ENCODE measurements around the gene CBR4.

CBR4 gene

DNA sequence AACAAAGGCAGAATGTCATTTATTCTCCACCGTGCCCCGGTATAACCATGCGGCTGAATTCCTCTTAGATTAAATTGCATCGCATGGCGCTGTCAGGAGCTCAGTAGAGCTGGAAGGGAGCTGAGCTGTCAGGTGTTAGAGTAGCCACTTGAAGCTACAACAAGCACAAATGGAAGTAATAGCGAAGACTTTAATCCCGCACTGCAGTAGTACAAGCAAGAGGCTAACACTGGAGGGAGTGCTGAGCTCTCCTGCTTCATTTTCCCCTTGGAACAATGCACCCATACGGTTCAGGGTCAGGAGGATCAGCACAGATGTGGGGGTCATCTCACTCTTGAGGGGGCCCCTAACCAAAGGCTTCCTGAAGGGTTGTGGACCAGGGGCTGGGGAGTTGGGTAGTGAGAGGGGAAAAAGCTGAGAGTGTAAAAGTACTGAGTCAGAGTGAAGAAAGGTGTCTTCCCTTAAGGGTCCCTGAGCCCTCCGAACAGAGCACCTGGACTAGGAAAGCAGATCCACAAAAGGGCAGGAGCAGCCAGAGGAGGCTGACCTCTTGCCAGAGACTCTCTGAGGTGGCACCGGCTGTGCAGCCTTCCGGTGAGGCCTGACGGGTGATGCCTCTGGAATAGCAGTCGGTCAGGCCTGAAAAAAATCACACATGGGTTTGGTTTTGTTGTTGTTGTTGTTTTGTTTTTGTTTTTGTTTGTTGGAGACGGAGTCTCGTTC, 36.0 kb upstream of the CBR4 start:
- Histone ChIP-seq H3K9me3 (no peaks in the 10 kb centered on the region), H3K4me1 (peaks cover 8% of the 10 kb centered on the region), H3K4me3 (ENCODE audit: low read depth, low read length) (no peak overlapping the region), H3K27me3 (no peaks in the 10 kb centered on the region), H3K36me3 (no peaks in the 10 kb centered on the region)
- TF ChIP-seq, protein P1, sequence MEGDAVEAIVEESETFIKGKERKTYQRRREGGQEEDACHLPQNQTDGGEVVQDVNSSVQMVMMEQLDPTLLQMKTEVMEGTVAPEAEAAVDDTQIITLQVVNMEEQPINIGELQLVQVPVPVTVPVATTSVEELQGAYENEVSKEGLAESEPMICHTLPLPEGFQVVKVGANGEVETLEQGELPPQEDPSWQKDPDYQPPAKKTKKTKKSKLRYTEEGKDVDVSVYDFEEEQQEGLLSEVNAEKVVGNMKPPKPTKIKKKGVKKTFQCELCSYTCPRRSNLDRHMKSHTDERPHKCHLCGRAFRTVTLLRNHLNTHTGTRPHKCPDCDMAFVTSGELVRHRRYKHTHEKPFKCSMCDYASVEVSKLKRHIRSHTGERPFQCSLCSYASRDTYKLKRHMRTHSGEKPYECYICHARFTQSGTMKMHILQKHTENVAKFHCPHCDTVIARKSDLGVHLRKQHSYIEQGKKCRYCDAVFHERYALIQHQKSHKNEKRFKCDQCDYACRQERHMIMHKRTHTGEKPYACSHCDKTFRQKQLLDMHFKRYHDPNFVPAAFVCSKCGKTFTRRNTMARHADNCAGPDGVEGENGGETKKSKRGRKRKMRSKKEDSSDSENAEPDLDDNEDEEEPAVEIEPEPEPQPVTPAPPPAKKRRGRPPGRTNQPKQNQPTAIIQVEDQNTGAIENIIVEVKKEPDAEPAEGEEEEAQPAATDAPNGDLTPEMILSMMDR (IDR thresholded peaks at IDR 0.05; ENCODE audit: low read depth, low read length) = peak; percentile 33
- no peak for DNase-seq

DNA sequence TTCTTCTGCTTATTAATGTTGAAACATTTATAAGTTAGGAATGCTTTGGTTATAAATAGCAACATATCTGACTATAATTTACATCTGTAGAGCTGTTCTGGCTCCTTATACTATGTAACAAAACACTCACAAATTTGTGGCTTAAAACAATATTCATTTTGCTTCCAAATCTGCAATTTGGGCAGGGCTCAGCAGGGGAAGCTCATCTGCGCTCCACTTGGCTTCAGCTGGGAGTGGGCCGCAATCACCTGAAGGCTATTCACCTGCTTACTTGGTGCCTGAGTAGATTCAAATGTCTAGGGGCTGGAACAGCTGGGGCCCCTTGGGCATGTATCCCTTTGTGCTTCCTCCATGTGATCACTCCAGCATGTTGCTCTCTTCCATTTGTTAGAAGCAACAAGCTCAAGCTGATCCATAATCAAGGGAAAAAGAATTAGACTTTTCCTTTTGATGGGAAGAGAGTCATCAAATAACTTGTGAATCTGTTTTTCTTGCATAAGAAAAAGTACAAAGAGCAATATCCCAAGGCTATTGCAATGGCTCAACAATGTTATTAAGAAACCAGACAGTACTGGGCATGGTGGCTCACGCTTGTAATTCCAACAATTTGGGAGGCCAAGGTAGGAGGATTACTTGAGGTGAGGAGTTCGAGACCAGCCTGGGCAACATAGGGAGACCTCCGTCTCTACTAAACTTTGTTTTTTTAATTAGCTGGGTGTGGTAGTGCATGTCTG, 34.8 kb upstream of the CBR4 start:
- DNase-seq = no peak
- TF ChIP-seq, protein P1 (IDR thresholded peaks at IDR 0.05; ENCODE audit: low read depth, low read length) = no peak
- no peaks in the 10 kb centered on the region for H3K9me3 ChIP-seq
- H3K27me3 ChIP-seq = no peaks in the 10 kb centered on the region
- peaks cover 9% of the 10 kb centered on the region for H3K4me1 ChIP-seq
- H3K36me3 ChIP-seq = no peaks in the 10 kb centered on the region
- H3K4me3 ChIP-seq (ENCODE audit: low read depth, low read length) = no peak overlapping the region

DNA sequence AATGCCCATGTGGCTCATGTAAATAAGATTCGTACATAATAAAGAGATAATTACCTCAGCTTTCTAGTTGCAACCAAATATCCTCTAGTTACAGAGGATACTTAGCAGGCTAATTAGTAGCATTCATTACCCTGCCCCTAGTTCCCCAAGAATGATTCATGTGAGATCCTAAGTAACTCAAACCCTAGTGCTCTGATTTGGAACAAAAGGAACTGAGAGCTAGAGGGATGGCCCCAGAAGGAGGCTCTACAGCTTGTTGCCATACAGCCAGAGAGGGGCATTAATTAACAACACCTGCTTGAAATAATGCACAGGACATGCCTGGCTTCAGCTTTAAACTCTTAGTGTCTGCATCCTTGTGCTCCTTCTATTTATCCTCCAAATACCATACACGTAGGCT, 32.6 kb upstream of the CBR4 start:
- H3K4me3 ChIP-seq (ENCODE audit: low read depth, low read length) = no peak overlapping the region
- TF ChIP-seq, protein P1 (IDR thresholded peaks at IDR 0.05; ENCODE audit: low read depth, low read length) = no peak
- peaks cover 29% of the 10 kb centered on the region for H3K4me1 ChIP-seq
- no peaks in the 10 kb centered on the region for H3K36me3 ChIP-seq
- H3K27me3 ChIP-seq = no peaks in the 10 kb centered on the region
- no peaks in the 10 kb centered on the region for H3K9me3 ChIP-seq
- no peak for DNase-seq

DNA sequence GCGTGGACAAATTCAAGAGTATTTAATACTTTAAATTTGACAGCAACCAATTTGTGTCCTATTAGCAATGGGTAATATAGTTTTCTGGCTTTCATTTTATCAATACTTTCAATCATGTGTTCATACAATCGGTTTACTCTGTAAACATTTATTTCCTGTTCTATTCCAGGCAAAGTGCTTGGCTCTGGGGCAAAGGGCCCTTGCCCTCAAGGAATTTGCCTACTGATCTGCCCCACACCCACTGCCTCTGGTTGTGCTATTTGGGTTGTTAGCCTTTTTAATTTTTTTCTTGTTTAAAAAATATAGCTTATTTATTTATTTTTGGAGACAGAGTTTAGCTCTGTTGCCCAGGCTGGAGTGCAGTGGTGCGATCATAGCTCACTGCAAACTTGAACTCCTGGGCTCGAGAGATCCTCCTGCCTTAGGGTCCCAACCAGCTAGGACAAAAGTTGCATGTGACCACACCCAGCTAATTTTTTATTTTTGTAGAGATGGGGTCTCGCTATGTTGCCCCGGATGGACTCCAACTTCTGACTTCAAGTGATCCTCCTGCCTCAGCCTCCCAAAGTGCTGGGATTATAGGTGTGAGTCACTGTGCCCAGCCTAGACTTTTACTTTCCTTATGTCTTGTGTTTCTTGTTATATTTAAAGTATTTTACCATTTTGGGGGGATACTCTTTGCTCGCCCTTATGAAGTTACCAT, 30.7 kb upstream of the CBR4 start:
- no peaks in the 10 kb centered on the region for H3K9me3 ChIP-seq
- DNase-seq = no peak
- TF ChIP-seq, protein P1 (IDR thresholded peaks at IDR 0.05; ENCODE audit: low read depth, low read length) = no peak

DNA sequence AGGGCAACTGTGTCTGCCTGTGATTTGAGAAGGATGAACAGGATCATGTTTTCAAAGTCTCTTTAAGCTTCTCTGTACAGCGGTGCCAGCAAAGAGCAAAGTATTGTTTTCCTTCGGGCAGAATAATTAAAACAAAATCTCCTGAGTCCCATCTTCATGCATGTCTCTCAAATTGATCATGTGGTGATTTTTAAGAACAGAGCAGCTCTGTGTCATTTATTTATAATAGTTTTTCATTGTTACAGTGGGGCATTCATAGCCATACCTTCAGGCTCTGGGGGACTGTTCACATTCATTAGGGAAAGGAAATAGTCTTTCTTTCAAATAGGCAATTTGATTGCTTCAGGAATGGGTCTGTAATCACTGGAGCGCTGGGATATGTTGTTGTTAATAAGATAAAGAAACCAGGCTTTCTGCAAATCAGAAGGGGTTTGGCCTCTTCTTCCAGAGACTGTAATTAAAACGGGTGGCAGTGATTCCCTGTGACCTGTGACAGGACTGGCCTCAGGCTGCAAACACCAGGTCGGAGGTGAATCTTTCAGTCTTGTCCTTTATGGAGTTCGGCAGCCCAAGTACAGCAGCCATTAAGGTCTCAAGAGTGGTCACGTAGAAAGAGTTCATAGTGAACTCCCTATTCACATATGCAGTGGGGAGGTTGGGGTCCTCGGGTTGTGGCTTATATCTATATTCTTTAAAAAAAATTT, 29.3 kb upstream of the CBR4 start:
- H3K9me3 ChIP-seq = no peaks in the 10 kb centered on the region
- DNase-seq = peak; percentile 35
- no peaks in the 10 kb centered on the region for H3K27me3 ChIP-seq
- H3K36me3 ChIP-seq = no peaks in the 10 kb centered on the region
- TF ChIP-seq, protein P1 (IDR thresholded peaks at IDR 0.05; ENCODE audit: low read depth, low read length) = no peak
- peaks cover 29% of the 10 kb centered on the region for H3K4me1 ChIP-seq
- no peak overlapping the region for H3K4me3 ChIP-seq (ENCODE audit: low read depth, low read length)

More for the DNA sequence above, 30.7 kb upstream of the CBR4 start:
- H3K4me1 ChIP-seq = peaks cover 29% of the 10 kb centered on the region
- H3K4me3 ChIP-seq (ENCODE audit: low read depth, low read length) = no peak overlapping the region
- no peaks in the 10 kb centered on the region for H3K27me3 ChIP-seq
- no peaks in the 10 kb centered on the region for H3K36me3 ChIP-seq

Data from BE2C (cell line).